ENCODE data around the gene L3MBTL4. TPM values are rescaled to one million over a fixed set of nuclear protein-coding genes. Genes with fewer than 3 reads are reported as not detected.

L3MBTL4 gene
- total and polyA plus RNA-seq, 10 of the 15 experiments (the other 5 are each of a cell fraction or from before 2014, with no cell fraction given): 1.3 to 8.7 (median 3.8) TPM

DNA sequence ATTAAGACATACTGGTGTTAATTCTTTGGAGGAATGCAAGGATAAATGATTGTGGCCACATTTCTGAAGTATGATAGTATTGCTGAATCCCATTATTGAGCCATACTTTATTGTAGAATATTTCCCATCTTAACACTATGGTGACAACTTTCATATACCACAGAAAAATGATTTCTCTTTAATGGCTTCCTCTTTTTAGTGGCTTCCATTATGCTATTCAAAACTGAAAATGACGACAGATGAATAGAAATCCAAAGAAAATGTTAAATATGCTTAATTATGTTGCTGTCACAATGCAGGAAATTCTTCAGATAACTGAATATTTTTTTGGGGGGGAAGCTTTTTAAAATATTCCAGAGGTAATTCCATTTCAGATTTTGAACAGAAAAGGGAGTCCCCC, 430.5 kb downstream of the L3MBTL4 start (continued):
- no peak for TF ChIP-seq MAX (IDR thresholded peaks at IDR 0.05; ENCODE audit: low read depth, low read length)
- TF ChIP-seq ZNF622 (IDR thresholded peaks at IDR 0.05): no peak
- no peak for TF ChIP-seq POLR2A (IDR thresholded peaks at IDR 0.05; ENCODE audit: low read depth, low read length)
- no peak for TF ChIP-seq GATAD2B (conservative IDR thresholded peaks at IDR 0.05; ENCODE audit: low read depth)
- TF ChIP-seq PAX8 (IDR thresholded peaks at IDR 0.05): no peak
- TF ChIP-seq KDM1A (IDR thresholded peaks at IDR 0.05; ENCODE audit: borderline replicate concordance): no peak
- peak; percentile 41 to 53; a peak in 3 of 4 replicates for TF ChIP-seq IKZF2 (IDR thresholded peaks at IDR 0.05)
- TF ChIP-seq HDAC2 (IDR thresholded peaks at IDR 0.05): no peak
- no peak for TF ChIP-seq SMAD1 (IDR thresholded peaks at IDR 0.05; ENCODE audit: low read depth, partially characterized antibody)
- TF ChIP-seq CREB1 (IDR thresholded peaks at IDR 0.05; ENCODE audit: low read depth): no peak
- TF ChIP-seq E2F8 (IDR thresholded peaks at IDR 0.05; ENCODE audit: low read depth, partially characterized antibody): no peak
- TF ChIP-seq TCF7 (IDR thresholded peaks at IDR 0.05; ENCODE audit: borderline replicate concordance): no peak
- TF ChIP-seq, protein P1, sequence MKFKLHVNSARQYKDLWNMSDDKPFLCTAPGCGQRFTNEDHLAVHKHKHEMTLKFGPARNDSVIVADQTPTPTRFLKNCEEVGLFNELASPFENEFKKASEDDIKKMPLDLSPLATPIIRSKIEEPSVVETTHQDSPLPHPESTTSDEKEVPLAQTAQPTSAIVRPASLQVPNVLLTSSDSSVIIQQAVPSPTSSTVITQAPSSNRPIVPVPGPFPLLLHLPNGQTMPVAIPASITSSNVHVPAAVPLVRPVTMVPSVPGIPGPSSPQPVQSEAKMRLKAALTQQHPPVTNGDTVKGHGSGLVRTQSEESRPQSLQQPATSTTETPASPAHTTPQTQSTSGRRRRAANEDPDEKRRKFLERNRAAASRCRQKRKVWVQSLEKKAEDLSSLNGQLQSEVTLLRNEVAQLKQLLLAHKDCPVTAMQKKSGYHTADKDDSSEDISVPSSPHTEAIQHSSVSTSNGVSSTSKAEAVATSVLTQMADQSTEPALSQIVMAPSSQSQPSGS (IDR thresholded peaks at IDR 0.05; ENCODE audit: low read length): peak; percentile 46
- no peak for TF ChIP-seq SREBF2 (IDR thresholded peaks at IDR 0.05; ENCODE audit: low read length)
- no peak for TF ChIP-seq RBBP5 (conservative IDR thresholded peaks at IDR 0.05)
- TF ChIP-seq SMC3 (IDR thresholded peaks at IDR 0.05; ENCODE audit: borderline replicate concordance, low read length): no peak
- TF ChIP-seq, protein P2, sequence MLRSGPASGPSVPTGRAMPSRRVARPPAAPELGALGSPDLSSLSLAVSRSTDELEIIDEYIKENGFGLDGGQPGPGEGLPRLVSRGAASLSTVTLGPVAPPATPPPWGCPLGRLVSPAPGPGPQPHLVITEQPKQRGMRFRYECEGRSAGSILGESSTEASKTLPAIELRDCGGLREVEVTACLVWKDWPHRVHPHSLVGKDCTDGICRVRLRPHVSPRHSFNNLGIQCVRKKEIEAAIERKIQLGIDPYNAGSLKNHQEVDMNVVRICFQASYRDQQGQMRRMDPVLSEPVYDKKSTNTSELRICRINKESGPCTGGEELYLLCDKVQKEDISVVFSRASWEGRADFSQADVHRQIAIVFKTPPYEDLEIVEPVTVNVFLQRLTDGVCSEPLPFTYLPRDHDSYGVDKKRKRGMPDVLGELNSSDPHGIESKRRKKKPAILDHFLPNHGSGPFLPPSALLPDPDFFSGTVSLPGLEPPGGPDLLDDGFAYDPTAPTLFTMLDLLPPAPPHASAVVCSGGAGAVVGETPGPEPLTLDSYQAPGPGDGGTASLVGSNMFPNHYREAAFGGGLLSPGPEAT (IDR thresholded peaks at IDR 0.05; ENCODE audit: low read depth): peak; percentile 27; the same call in 1 of the 2 replicates
